Loucy (cell line): ENCODE measurements around the gene CERS6.

Experiments
- H2AFZ ChIP-seq: fragments of 200-600 bp; sonication (generic); 2 replicates; pipeline ENCODE4 v1.6.0; 2016; ENCODE audit warnings: antibody characterized with exemption, mild to moderate bottlenecking, low read length, moderate library complexity
- H3F3A ChIP-seq: fragments of 200-600 bp; 2 replicates; pipeline ENCODE4 v1.6.0; 2016; ENCODE audit warnings: antibody characterized with exemption, low read depth, mild to moderate bottlenecking
- H3K27me3 ChIP-seq: fragments of 200-600 bp; sonication (generic); 2 replicates; pipeline ENCODE4 v1.6.1; 2014; ENCODE audit warnings: low read length, mild to moderate bottlenecking; ENCODE audit not compliant: insufficient read depth, poor library complexity, severe bottlenecking
- H3K36me3 ChIP-seq: fragments of 200-600 bp; sonication (generic); 2 replicates; pipeline ENCODE4 v1.6.1; 2016; ENCODE audit warnings: low read length; ENCODE audit not compliant: insufficient read depth
- H3K4me1 ChIP-seq: fragments of 200-600 bp; sonication (generic); 2 replicates; pipeline ENCODE4 v1.5.1; 2014; ENCODE audit warnings: low read length, mild to moderate bottlenecking; ENCODE audit not compliant: insufficient read depth, poor library complexity, severe bottlenecking
- H3K4me2 ChIP-seq: fragments of 200-600 bp; sonication (generic); 2 replicates; pipeline ENCODE4 v1.6.0; 2014; ENCODE audit warnings: antibody characterized with exemption, low read length, low read depth, mild to moderate bottlenecking; ENCODE audit not compliant: poor library complexity, severe bottlenecking
- H3K4me3 ChIP-seq: fragments of 200-600 bp; sonication (generic); 2 replicates; pipeline ENCODE4 v1.5.1; 2014; ENCODE audit warnings: low read length, mild to moderate bottlenecking, mixed read lengths; ENCODE audit not compliant: poor library complexity, severe bottlenecking
- H3K79me2 ChIP-seq: fragments of 200-600 bp; sonication (generic); 2 replicates; pipeline ENCODE4 v1.6.1; 2014; ENCODE audit warnings: low read length; ENCODE audit not compliant: insufficient read depth
- H3K9ac ChIP-seq: fragments of 200-600 bp; sonication (generic); 2 replicates; pipeline ENCODE4 v1.6.0; 2014; ENCODE audit warnings: mild to moderate bottlenecking, low read depth, low read length, moderate library complexity; ENCODE audit not compliant: poor library complexity, severe bottlenecking
- H3K9me2 ChIP-seq: fragments of 200-600 bp; sonication (generic); replicated peaks from 2 replicates; pipeline ENCODE4 v1.6.1; 2016; ENCODE audit warnings: low read depth, low read length, mixed read lengths
- H3K9me3 ChIP-seq: fragments of 200-600 bp; sonication (generic); 2 replicates; pipeline ENCODE4 v1.6.1; 2014; ENCODE audit warnings: mild to moderate bottlenecking, antibody characterized with exemption, low read length, low read depth; ENCODE audit not compliant: insufficient read depth
- H4K20me1 ChIP-seq: fragments of 200-600 bp; sonication (generic); 2 replicates; pipeline ENCODE4 v1.6.0; 2014; ENCODE audit warnings: antibody characterized with exemption, low read length, mild to moderate bottlenecking; ENCODE audit not compliant: insufficient read depth, poor library complexity, severe bottlenecking
- CTCF ChIP-seq: fragments of 200-600 bp; sonication (generic); conservative IDR thresholded peaks from 2 replicates; pipeline ENCODE4 v1.5.1; 2014; ENCODE audit warnings: mild to moderate bottlenecking, antibody characterized with exemption, low read length
- EZH2phosphoT487 ChIP-seq: fragments of 200-600 bp; IDR thresholded peaks from 2 replicates; pipeline ENCODE4 v1.6.1; 2018; ENCODE audit warnings: antibody characterized with exemption, mild to moderate bottlenecking, moderate library complexity, borderline replicate concordance

The CERS6 gene

GRCh38 chr2:168708080-168708479, 252.0 kb downstream of the CERS6 start:
- TF ChIP-seq CTCF (no peak), EZH2phosphoT487 (no peak)
- Histone ChIP-seq H2AFZ (no peak overlapping the region), H3K79me2 (no peaks in the 10 kb centered on the region), H3K9ac (no peak overlapping the region), H3K9me3 (no peaks in the 10 kb centered on the region), H3K4me3 (no peak overlapping the region), H3K9me2 (no peaks in the 10 kb centered on the region), H3K27me3 (no peaks in the 10 kb centered on the region), H3K4me2 (no peak overlapping the region), H3F3A (no peaks in the 10 kb centered on the region), H3K36me3 (no peaks in the 10 kb centered on the region), H4K20me1 (no peaks in the 10 kb centered on the region), H3K4me1 (peaks cover 5% of the 10 kb centered on the region)

GRCh38 chr2:168710754-168711467, 254.8 kb downstream of the CERS6 start:
- Histone ChIP-seq H3K36me3 (no peaks in the 10 kb centered on the region), H3K4me1 (peaks cover 5% of the 10 kb centered on the region), H4K20me1 (no peaks in the 10 kb centered on the region), H3K4me2 (no peak overlapping the region), H3F3A (no peaks in the 10 kb centered on the region), H3K9me2 (no peaks in the 10 kb centered on the region), H3K27me3 (no peaks in the 10 kb centered on the region), H3K9ac (no peak overlapping the region), H3K79me2 (no peaks in the 10 kb centered on the region), H3K4me3 (no peak overlapping the region), H2AFZ (no peak overlapping the region), H3K9me3 (no peaks in the 10 kb centered on the region)
- TF ChIP-seq CTCF, result no peak
- TF ChIP-seq EZH2phosphoT487, result no peak

GRCh38 chr2:168712053-168712452, 256.0 kb downstream of the CERS6 start:
- no peaks in the 10 kb centered on the region for H3F3A ChIP-seq
- no peaks in the 10 kb centered on the region for H3K79me2 ChIP-seq
- no peaks in the 10 kb centered on the region for H3K9me3 ChIP-seq
- TF ChIP-seq CTCF (peak; percentile 48), EZH2phosphoT487 (no peak)
- no peak overlapping the region for H2AFZ ChIP-seq
- H3K4me2 ChIP-seq, result no peak overlapping the region
- no peak overlapping the region for H3K4me3 ChIP-seq
- peaks cover 5% of the 10 kb centered on the region for H3K4me1 ChIP-seq
- no peaks in the 10 kb centered on the region for H3K27me3 ChIP-seq
- H4K20me1 ChIP-seq, result no peaks in the 10 kb centered on the region
- H3K36me3 ChIP-seq, result no peaks in the 10 kb centered on the region
- H3K9me2 ChIP-seq, result no peaks in the 10 kb centered on the region
- H3K9ac ChIP-seq, result no peak overlapping the region
